Stimulated activated CD4-positive, alpha-beta T cell treated with anti-CD3 and anti-CD28 coated beads, Interleukin-12 subunit alpha, Interleukin-12 subunit beta, amount 100 ng/mL, for 4 hours (primary cell): ENCODE measurements around the gene NYAP2.

ENCODE experiments used
- DNase-seq: peaks from one replicate; pipeline ENCODE4 v3.0.0-alpha.2; 2020

The NYAP2 gene

GRCh38 chr2:225399504-225399903 lies at the start of gene NYAP2:
Gene NYAP2 (plus strand): TSS chr2:225399710. CDS start chr2:225408881, 9,171 bp downstream.
- no peak for DNase-seq

- DNase-seq: no peak
Observed at GRCh38 chr2:225353579-225354085, 45.9 kb upstream of the NYAP2 start.

GRCh38 chr2:225354281-225354774 lies 45.2 kb upstream of the NYAP2 start:
- DNase-seq: no peak

- DNase-seq: no peak
Observed at GRCh38 chr2:225355788-225356187, 43.7 kb upstream of the NYAP2 start.

DNA sequence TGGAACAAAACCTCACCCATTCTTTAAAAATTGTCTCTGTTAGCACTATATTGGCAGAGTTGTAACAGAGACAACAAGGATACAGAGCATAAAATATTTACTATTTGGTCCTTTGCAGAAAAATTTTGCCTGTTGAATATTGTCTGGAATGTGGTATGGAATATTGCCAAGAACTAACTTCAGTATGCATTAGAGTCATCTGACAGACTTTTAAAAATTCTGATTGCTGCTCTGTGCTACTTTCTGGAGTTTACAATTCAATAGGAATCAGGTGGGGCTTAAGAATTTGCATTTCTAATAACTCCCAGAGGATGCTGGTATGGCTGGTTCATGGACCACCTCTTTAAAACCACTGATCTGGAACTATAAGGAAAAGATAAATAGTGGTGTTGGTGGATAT lies 32.8 kb upstream of the NYAP2 start:
- DNase-seq: no peak

- no peak for DNase-seq
Observed at GRCh38 chr2:225367482-225367881, 32.0 kb upstream of the NYAP2 start.

DNA sequence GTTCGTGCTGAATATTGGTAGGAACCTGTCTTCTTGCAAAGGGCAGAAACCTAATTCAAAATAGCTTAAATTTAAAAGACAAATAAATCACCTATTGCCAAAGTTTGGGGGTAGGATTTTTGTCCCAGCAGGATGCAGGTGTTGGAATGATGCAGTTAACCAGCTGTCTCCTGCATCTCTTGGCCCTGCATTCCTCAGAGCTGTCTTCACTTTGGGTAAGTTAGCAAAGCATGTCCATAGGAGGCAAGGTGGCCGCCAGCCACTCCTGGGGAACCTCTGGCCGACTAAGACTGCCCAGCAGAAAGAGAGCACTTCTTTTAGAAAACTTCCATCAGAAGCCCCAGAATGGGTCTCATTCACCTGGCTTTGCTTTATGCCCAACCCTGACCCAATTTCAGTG lies 20.5 kb upstream of the NYAP2 start:
- no peak for DNase-seq

DNA sequence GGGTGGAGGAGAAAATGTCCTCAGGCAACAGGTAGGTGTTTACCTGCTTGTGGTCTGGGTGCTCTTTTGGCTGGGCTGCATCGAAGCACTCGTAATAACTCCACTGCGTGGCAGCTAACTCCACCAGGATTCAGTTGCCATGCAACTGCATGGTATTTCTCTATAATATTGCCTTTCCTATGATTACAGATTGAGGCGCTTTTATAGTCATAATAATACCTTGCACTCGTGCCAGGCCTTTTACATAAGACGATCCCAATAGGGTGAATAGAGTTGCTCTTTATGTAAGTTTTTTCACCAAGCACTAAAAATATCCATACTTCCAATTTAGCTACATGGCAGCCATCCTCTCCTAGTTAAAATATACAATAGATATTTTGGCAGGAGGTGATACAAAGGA lies 19.7 kb upstream of the NYAP2 start:
- no peak for DNase-seq

GRCh38 chr2:225381609-225382008 lies 17.9 kb upstream of the NYAP2 start:
- no peak for DNase-seq

DNA sequence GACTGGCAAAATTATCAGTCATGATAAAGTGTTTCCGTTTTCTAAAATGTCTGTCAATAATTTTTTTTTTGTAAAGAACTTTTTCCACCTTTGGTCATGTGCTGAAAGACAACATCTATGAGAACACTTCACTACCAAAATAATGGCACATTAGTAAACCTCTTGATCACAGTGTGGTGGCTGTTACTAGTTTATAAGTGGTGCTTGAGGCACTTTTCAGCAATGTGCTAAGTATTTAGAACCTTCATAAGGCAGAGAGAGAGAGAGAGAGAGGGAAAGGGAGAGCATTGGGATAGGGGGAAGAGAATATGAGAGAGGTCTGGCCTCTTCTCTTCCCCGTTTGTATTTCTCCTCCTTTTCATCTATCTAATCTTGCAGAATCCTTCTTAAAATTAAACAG lies 1.1 kb upstream of the NYAP2 start:
- no peak for DNase-seq

GRCh38 chr2:225400060-225400511 lies 576 bp downstream of the NYAP2 start:
- DNase-seq: no peak

GRCh38 chr2:225400546-225401400 lies 1.3 kb downstream of the NYAP2 start:
- DNase-seq: no peak

- DNase-seq: no peak
Observed at GRCh38 chr2:225402210-225402776, 2.8 kb downstream of the NYAP2 start.

DNA sequence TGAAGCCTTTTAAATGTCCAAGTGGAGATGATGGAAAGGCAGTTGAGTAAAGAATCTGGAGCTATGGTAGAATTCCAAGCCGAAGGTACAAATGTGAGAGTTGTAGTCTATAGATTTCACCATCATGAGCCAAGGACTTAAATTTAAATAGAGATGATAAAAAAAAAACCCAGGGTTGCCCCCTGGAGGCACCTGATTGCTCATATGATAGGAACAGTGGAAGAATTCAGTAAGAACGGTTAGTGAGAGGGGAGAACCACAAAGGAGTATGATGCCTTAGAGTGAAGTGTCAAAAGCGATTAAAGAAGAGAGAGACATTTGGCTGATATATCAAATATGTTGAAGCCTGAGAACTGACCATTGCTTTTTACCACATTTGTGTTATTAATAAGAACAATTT lies 11.9 kb downstream of the NYAP2 start:
- no peak for DNase-seq

GRCh38 chr2:225413786-225414185 lies 14.3 kb downstream of the NYAP2 start:
- no peak for DNase-seq

DNA sequence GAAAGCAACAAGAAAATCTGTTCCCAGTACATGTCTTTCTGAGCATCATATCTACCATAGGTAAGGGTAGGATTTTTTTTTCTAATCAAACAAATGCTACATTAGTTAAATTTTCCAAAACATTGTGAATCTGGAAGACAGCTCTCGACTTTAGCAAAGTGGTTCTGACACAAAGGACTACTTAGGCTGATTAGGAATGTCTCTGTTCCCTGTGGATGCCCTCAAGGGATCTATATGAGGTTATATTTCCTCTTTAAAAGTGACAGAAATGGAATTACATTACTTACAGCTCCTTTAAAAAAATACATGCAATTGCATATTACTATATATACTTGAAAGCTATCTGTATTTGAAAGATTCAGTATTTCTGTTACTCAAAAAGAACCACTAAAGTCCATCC lies 15.4 kb downstream of the NYAP2 start:
- no peak for DNase-seq

DNA sequence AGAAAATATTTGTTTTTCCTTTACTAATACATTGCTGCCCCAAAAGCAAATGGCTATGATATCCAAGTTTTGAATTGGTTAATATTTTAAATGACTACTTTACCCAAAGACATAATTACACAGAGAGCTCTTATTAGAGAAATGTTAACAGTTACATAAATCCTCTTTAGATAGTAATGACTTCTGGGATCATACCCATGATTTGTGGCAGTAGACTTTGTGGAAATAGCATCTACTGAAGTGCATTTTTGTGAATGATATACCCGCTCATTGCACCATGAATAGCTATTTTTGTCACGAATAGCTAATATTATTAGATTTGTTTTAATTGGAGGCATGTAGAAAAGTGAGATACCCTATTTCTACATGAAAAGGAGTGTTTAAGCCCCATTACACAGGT lies 15.8 kb downstream of the NYAP2 start:
- no peak for DNase-seq

DNA sequence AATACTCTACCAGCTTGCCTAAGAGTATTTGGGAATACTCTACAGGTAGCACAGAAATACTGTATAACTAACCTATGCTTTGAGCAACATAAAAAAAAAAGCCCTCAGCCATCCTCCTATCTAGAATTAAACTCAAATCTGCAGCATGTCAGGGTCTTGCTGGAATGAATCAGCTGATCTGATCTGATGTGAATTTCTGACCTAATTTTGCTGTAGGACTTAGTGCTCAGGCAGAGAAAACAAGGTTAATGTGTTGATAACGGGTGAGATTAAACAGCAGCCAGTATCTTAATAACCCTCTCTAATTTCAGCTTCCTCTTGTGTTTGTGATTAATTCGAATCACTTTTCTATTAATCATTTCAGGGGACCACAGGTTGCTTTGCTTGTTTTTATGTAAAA lies 16.3 kb downstream of the NYAP2 start:
- DNase-seq: no peak

GRCh38 chr2:225416616-225417367 lies 17.3 kb downstream of the NYAP2 start:
- no peak for DNase-seq

DNA sequence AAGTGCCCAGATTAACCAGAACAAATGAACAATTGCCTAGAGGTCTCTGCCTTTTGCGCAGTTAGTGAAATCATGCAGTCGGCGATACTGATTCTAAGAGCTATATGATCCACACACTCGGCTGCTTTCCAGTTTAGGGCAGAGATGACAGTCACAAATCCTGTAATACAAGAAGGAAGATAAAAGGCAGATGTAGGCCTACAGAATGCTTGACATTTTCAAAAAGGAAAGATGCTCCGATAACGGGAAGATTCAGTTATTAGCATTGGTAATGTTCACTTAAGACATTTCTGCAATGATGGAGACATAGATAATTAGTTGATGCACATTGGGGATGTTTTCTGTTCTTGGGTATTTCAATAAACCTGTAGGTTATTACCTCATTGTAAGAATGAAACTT lies 19.5 kb downstream of the NYAP2 start:
- DNase-seq: no peak

DNA sequence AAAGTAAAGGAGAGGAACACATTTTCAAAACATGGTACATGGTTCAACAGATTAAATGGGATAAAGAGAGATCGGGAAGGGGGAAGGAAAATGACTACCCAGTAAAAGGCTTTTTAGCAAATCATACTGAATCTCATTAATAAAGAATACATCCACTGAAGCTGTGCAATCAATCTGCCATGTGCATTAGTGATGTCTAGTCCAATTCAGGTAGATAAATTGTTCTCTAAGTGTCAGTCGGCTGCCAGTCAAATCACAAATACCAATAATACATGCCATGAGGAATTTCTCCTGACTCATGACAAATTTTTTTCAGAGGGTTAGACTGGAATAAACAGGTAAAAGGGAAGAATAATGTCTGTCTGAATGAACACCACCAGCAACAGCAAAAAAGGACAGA lies 22.6 kb downstream of the NYAP2 start:
- no peak for DNase-seq

GRCh38 chr2:225425284-225425683 lies 25.8 kb downstream of the NYAP2 start:
- DNase-seq: no peak

GRCh38 chr2:225428360-225428759 lies 28.9 kb downstream of the NYAP2 start:
- DNase-seq: no peak
